Smooth muscle cell (in vitro differentiated cells): ENCODE measurements around the gene CDS2. TPM values are rescaled to one million over a fixed set of nuclear protein-coding genes. Genes with fewer than 3 reads are reported as not detected.

ENCODE experiments used
- DNase-seq: peaks from one replicate; lab custom pipeline; 2025; ENCODE audit not compliant: unreplicated experiment; lab: John Stamatoyannopoulos, UW
- H2AFZ ChIP-seq: fragments of 200-600 bp; sonication (generic); 2 replicates; pipeline ENCODE4 v1.6.0; 2016; ENCODE audit warnings: antibody characterized with exemption, low read depth, mild to moderate bottlenecking
- H3F3A ChIP-seq: fragments of 200-600 bp; sonication (generic); 2 replicates; pipeline ENCODE4 v1.6.0; 2017; ENCODE audit warnings: antibody characterized with exemption, low read depth
- H3K27ac ChIP-seq: fragments of 200-600 bp; sonication (generic); 2 replicates; pipeline ENCODE4 v1.5.1; 2016; ENCODE audit warnings: low read depth, mild to moderate bottlenecking
- H3K27me3 ChIP-seq: fragments of 200-600 bp; sonication (generic); 2 replicates; pipeline ENCODE4 v1.6.1; 2016; ENCODE audit warnings: low read depth, mild to moderate bottlenecking
- H3K36me3 ChIP-seq: fragments of 200-600 bp; sonication (generic); 2 replicates; pipeline ENCODE4 v1.5.1; 2016; ENCODE audit warnings: low read depth
- H3K4me1 ChIP-seq: fragments of 200-600 bp; sonication (generic); 2 replicates; pipeline ENCODE4 v1.5.1; 2016; ENCODE audit warnings: low read depth
- H3K4me2 ChIP-seq: fragments of 200-600 bp; sonication (generic); 2 replicates; pipeline ENCODE4 v1.6.0; 2016; ENCODE audit warnings: mild to moderate bottlenecking
- H3K4me3 ChIP-seq: fragments of 200-600 bp; sonication (generic); 2 replicates; pipeline ENCODE4 v1.5.1; 2016; ENCODE audit warnings: mild to moderate bottlenecking
- H3K79me2 ChIP-seq: fragments of 200-600 bp; sonication (generic); 2 replicates; pipeline ENCODE4 v1.6.0; 2016; ENCODE audit warnings: low read depth, mild to moderate bottlenecking
- H3K9ac ChIP-seq: fragments of 200-600 bp; sonication (generic); 2 replicates; pipeline ENCODE4 v1.6.0; 2016; ENCODE audit warnings: low read depth
- H3K9me3 ChIP-seq: fragments of 200-600 bp; sonication (generic); replicated peaks from 2 replicates; pipeline ENCODE4 v1.5.1; 2016; ENCODE audit warnings: low read depth
- H4K20me1 ChIP-seq: fragments of 200-600 bp; sonication (generic); 2 replicates; pipeline ENCODE4 v1.6.0; 2016; ENCODE audit warnings: low read depth
- WGBS: methylation state at CpG from one replicate; pipeline ENCODE4 v1.1.7; 2016; ENCODE audit warnings: low lambda C conversion rate; 5-methylcytosine and 5-hydroxymethylcytosine counted together
- polyA plus RNA-seq: library from polyadenylated mRNA; unstranded; fragments of >200 nt; fragmentation: Nextera tagmentation; extraction: Ambion mirVana; gene quantifications from 2 replicates; pipeline ENCODE4 v1.2.1, GENCODE V29; 2016
- total RNA-seq: library from RNA; depleted of rRNA; stranded (reverse); fragments of >200 nt; gene quantifications from 2 replicates; pipeline ENCODE4 v1.2.3, GENCODE V29; 2014
- TF ChIP-seq, protein P1 (sequence below): fragments of 200-600 bp; sonication (generic); IDR thresholded peaks from 2 replicates; pipeline ENCODE4 v1.5.1; 2017; ENCODE audit warnings: borderline replicate concordance, mild to moderate bottlenecking, antibody characterized with exemption; ENCODE audit not compliant: insufficient read depth, poor library complexity, severe bottlenecking

The CDS2 gene
- total and polyA plus RNA-seq, 2 experiments from 2014 or later: 24.9 to 25.9 TPM

DNA sequence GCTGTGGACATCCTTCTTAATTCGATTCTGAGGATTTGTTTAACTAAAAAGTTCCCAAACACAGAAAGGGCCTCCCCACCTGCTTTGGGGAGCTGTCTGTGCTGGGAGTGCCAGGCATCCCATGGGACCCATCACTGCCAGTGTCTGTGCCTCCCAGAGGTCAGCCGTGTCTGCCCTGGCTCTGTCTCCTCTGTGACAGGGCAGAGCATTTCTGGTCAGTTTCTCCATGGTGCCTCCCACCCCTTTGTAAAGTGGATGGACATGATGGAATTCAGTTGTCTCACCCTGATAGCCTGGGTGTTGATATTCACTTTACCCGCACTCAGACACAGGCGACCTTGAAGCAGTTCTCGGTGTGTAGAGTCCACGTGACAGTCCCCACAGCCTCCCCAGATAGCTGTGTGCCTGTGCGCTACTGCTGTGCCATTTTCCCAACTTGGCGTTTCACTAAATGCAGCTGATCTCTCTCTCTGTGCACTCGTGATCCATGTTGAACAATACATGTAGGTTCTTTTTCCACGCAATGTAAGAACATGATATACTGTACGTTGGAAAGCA is 70.5 kb downstream of the CDS2 start:
- Histone ChIP-seq H4K20me1 (no peaks in the 10 kb centered on the region), H3K4me2 (no peak overlapping the region)
- WGBS: 94% methylated on average over 11 of the region's 11 CpGs

DNA sequence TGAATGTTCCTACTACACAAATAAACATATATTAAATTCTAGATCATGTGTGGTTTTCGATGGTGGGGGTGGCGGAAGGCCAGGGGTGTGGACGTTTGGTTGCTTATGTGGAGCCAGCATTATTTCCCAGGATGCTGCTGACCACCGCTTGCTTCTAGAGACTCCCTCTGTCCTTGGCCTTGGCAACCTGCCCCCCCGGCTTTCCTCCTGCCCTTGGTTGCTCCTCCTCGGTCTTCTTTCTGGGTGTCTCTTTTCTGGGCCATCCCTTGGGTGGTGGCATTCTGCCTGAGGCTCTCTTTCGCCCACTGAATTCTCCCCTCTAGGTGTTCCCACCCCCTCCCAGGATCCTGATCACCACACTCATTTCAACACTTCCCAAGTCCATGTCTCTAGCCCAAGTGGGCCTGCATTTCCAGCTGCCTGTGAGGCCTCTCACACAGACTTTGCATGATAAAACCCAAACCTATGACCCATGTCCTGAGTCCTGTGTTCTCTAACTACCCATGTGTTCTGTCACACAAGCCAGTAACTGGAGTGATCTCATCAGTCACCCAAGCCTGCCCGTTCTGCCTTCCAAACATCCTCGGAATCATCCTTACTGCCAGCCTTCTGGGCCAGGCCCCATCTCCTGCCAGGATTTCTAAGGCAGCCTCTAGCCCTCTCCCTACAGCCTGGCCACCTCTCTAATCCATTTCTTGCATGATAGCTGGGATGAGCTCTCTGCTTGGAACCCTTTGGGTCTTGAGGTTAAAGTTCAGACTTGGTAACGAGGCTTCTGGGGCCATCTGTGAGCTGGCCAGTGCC is 71.2 kb downstream of the CDS2 start:
- 97% methylated on average over 10 of the region's 10 CpGs for WGBS
- no peak for DNase-seq
- Histone ChIP-seq H3K27me3 (no peaks in the 10 kb centered on the region), H4K20me1 (no peaks in the 10 kb centered on the region), H3K4me2 (no peak overlapping the region), H3K9ac (no peak overlapping the region), H3F3A (no peaks in the 10 kb centered on the region), H2AFZ (no peak overlapping the region), H3K4me1 (peaks cover 9% of the 10 kb centered on the region), H3K9me3 (no peaks in the 10 kb centered on the region), H3K36me3 (no peaks in the 10 kb centered on the region), H3K4me3 (no peak overlapping the region), H3K27ac (no peak overlapping the region), H3K79me2 (no peaks in the 10 kb centered on the region)
- TF ChIP-seq, protein P1, sequence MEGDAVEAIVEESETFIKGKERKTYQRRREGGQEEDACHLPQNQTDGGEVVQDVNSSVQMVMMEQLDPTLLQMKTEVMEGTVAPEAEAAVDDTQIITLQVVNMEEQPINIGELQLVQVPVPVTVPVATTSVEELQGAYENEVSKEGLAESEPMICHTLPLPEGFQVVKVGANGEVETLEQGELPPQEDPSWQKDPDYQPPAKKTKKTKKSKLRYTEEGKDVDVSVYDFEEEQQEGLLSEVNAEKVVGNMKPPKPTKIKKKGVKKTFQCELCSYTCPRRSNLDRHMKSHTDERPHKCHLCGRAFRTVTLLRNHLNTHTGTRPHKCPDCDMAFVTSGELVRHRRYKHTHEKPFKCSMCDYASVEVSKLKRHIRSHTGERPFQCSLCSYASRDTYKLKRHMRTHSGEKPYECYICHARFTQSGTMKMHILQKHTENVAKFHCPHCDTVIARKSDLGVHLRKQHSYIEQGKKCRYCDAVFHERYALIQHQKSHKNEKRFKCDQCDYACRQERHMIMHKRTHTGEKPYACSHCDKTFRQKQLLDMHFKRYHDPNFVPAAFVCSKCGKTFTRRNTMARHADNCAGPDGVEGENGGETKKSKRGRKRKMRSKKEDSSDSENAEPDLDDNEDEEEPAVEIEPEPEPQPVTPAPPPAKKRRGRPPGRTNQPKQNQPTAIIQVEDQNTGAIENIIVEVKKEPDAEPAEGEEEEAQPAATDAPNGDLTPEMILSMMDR: no peak

More for the DNA sequence above, 70.5 kb downstream of the CDS2 start:
- H3K79me2 ChIP-seq: no peaks in the 10 kb centered on the region
- no peaks in the 10 kb centered on the region for H3F3A ChIP-seq
- H2AFZ ChIP-seq: no peak overlapping the region
- H3K4me3 ChIP-seq: no peak overlapping the region
- DNase-seq: no peak
- no peaks in the 10 kb centered on the region for H3K27me3 ChIP-seq
- H3K4me1 ChIP-seq: peaks cover 9% of the 10 kb centered on the region
- no peak overlapping the region for H3K9ac ChIP-seq
- H3K36me3 ChIP-seq: no peaks in the 10 kb centered on the region
- no peak overlapping the region for H3K27ac ChIP-seq
- TF ChIP-seq, protein P1: no peak
- no peaks in the 10 kb centered on the region for H3K9me3 ChIP-seq

DNA sequence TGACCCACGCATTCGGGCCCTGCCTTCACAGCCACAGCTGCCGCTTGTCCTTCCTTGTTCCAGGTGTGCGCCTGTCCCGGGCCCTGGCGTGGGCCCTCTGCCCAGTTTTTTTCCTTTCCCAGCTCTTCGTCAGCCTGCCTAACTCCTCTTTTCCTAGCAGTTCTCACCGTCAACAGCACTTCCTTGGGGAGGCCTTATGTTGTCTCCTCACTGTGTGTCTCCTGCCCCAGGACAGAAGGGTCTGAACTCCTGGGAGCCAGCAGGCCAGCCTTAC is 71.8 kb downstream of the CDS2 start:
- H3K79me2 ChIP-seq: no peaks in the 10 kb centered on the region
- H2AFZ ChIP-seq: no peak overlapping the region
- WGBS: 96% methylated on average over 8 of the region's 8 CpGs

More for the DNA sequence above, 71.8 kb downstream of the CDS2 start:
- no peak overlapping the region for H3K27ac ChIP-seq
- TF ChIP-seq, protein P1: no peak
- H3K4me3 ChIP-seq: no peak overlapping the region
- H3K27me3 ChIP-seq: no peaks in the 10 kb centered on the region
- no peaks in the 10 kb centered on the region for H3K9me3 ChIP-seq
- H3K4me1 ChIP-seq: peaks cover 9% of the 10 kb centered on the region
- H3K9ac ChIP-seq: no peak overlapping the region
- H4K20me1 ChIP-seq: no peaks in the 10 kb centered on the region
- H3K4me2 ChIP-seq: no peak overlapping the region
- H3F3A ChIP-seq: no peaks in the 10 kb centered on the region
- H3K36me3 ChIP-seq: no peaks in the 10 kb centered on the region
- DNase-seq: no peak
